Uterus (tissue), 2 donors: ENCODE measurements around the gene EXTL2.

ENCODE experiments used
- POLR2A ChIP-seq, 2 donors: fragments of 450-650 bp; IDR thresholded peaks; one replicate each; pipeline ENCODE4 v1.6.1; 2016; ENCODE audit warnings: antibody characterized with exemption in 2 of 2, mild to moderate bottlenecking in 1 of 2, moderate library complexity in 1 of 2
- TF ChIP-seq, protein P1 (sequence below), 4 experiments: fragments of 200-600 bp in 2 of 4; fragments of 450-650 bp in 2 of 4; sonication (generic) in 2 of 4; IDR thresholded peaks; one replicate each; pipeline ENCODE4 v1.5.1; 2016 to 2019; ENCODE audit warnings: antibody characterized with exemption in 4 of 4, mild to moderate bottlenecking in 2 of 4, moderate library complexity in 1 of 4

DNA sequence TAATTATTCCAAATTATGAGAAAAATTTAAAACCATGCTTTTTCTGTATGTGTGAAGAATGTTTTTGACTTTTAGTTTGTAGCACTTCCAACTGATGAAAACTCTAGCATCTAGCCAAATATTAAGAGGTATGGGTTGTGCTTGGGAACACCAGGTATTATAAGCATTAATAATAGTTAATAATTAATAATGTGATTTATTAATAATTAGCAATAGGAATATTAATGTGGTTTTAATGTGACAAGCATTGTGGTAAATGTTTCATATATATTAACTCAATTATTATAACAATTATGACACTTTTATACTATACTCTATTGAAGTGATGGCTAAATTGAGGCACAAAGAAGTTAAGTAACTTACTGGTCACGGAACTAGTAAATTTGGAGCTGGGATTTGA, 9.1 kb upstream of the EXTL2 start:
- TF ChIP-seq POLR2A (IDR thresholded peaks at IDR 0.05) = no peak
- TF ChIP-seq, protein P1, sequence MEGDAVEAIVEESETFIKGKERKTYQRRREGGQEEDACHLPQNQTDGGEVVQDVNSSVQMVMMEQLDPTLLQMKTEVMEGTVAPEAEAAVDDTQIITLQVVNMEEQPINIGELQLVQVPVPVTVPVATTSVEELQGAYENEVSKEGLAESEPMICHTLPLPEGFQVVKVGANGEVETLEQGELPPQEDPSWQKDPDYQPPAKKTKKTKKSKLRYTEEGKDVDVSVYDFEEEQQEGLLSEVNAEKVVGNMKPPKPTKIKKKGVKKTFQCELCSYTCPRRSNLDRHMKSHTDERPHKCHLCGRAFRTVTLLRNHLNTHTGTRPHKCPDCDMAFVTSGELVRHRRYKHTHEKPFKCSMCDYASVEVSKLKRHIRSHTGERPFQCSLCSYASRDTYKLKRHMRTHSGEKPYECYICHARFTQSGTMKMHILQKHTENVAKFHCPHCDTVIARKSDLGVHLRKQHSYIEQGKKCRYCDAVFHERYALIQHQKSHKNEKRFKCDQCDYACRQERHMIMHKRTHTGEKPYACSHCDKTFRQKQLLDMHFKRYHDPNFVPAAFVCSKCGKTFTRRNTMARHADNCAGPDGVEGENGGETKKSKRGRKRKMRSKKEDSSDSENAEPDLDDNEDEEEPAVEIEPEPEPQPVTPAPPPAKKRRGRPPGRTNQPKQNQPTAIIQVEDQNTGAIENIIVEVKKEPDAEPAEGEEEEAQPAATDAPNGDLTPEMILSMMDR (IDR thresholded peaks at IDR 0.05) = no peak
